K562 (cell line): Measurements from ENCODE around the gene PRSS23. TPM values are rescaled to one million over a fixed set of nuclear protein-coding genes. Genes with fewer than 3 reads are reported as not detected.

Experiments used
- ATAC-seq: fragments of 200-7000 bp; cut with Tn5 transposase; 3 replicates; pipeline ENCODE4 v1.9.1; 2020; ENCODE audit warnings: moderate library complexity
- BruUV-seq: library from RNA; stranded (reverse); fragments of 400-500 nt; replicated peaks from 2 replicates; lab custom pipeline; 2021; lab: Mats Ljungman, UMichigan
- CTCF ChIA-PET: fragments of 300-600 bp; formaldehyde crosslinking; extraction: SDS; loops from one replicate; lab custom pipeline; 2021; ENCODE audit warnings: low intra/inter-chr PET ratio; lab: Yijun Ruan, JAX
- POLR2A ChIA-PET: fragments of 300-600, 350-650 bp; sonication (Branson Sonifier 250); formaldehyde crosslinking; extraction: SDS; loops from one replicate; lab custom pipeline; 2021; ENCODE audit warnings: antibody characterized with exemption, inconsistent platforms; lab: Yijun Ruan, JAX
- DNase-seq, 4 experiments: peaks; one replicate each; pipeline versions ENCODE4 v3.0.0 to v3.0.0-alpha.2; 2011 to 2018; ENCODE audit warnings: low spot score in 3 of 4, mixed read lengths in 3 of 4; ENCODE audit errors: extremely low read depth in 1 of 4
- FAIRE-seq: peaks from 2 replicates; lab custom pipeline; 2011; peaks lifted over from hg19 to GRCh38; lab: Jason Lieb, UNC
- H2AFZ ChIP-seq: 2 replicates; pipeline ENCODE4 v1.6.0; 2011; ENCODE audit warnings: low read depth, low read length, control low read depth, inconsistent platforms
- H3K27ac ChIP-seq: fragments of 200-600 bp; 3 replicates; pipeline ENCODE4 v1.8.0; 2011; ENCODE audit warnings: low read depth, mild to moderate bottlenecking, control low read depth, inconsistent platforms, low read length, moderate library complexity, mixed read lengths; ENCODE audit errors: extremely low read depth
- H3K27me3 ChIP-seq, 2 experiments: fragments of 300-600 bp in 1 of 2; 2 replicates in 1 of 2; 3 replicates in 1 of 2; pipeline versions ENCODE4 v1.6.0 to v1.8.0; 2011; ENCODE audit warnings: inconsistent platforms in 2 of 2, low read length in 2 of 2, mild to moderate bottlenecking in 1 of 2, mixed read lengths in 1 of 2, moderate library complexity in 1 of 2; ENCODE audit not compliant: control insufficient read depth in 2 of 2, insufficient read depth in 2 of 2
- H3K36me3 ChIP-seq: fragments of 300-600 bp; 3 replicates; pipeline ENCODE4 v1.8.0; 2011; ENCODE audit warnings: mild to moderate bottlenecking, low read length, inconsistent platforms; ENCODE audit not compliant: control insufficient read depth, insufficient read depth
- H3K4me1 ChIP-seq, 2 experiments: fragments of 200-600 bp in 1 of 2; replicated peaks in 1 of 2; 2 replicates in 1 of 2; 3 replicates in 1 of 2; pipeline versions ENCODE4 v1.5.1 to v1.8.0; 2011; ENCODE audit warnings: inconsistent platforms in 2 of 2, low read length in 2 of 2, mild to moderate bottlenecking in 1 of 2, mixed read lengths in 1 of 2, moderate library complexity in 1 of 2; ENCODE audit not compliant: control insufficient read depth in 2 of 2, insufficient read depth in 2 of 2
- H3K4me2 ChIP-seq: 2 replicates; pipeline ENCODE4 v1.6.1; 2011; ENCODE audit warnings: low read length, control low read depth, inconsistent platforms, mixed read lengths; ENCODE audit not compliant: insufficient read depth
- H3K4me3 ChIP-seq: fragments of 200-600 bp; sonication (generic), shearing (Covaris generic); 2 replicates; pipeline ENCODE4 v1.5.1; 2016; ENCODE audit warnings: control low read depth, inconsistent platforms
- H3K79me2 ChIP-seq: fragments of 200-600 bp; 3 replicates; pipeline ENCODE4 v1.8.0; 2011; ENCODE audit warnings: low read length, inconsistent platforms; ENCODE audit not compliant: control insufficient read depth, insufficient read depth
- H3K9ac ChIP-seq, 2 experiments: 2 replicates each; pipeline versions ENCODE4 v1.6.0 to v1.6.1; 2011; ENCODE audit warnings: low read depth in 2 of 2, low read length in 2 of 2, control low read depth in 1 of 2, inconsistent platforms in 1 of 2, mild to moderate bottlenecking in 1 of 2, mixed read lengths in 1 of 2; ENCODE audit not compliant: insufficient read depth in 1 of 2
- H3K9me1 ChIP-seq: one replicate; pipeline ENCODE4 v1.6.0; 2011; ENCODE audit warnings: inconsistent platforms, mild to moderate bottlenecking, low read length, moderate library complexity; ENCODE audit not compliant: control insufficient read depth, insufficient read depth
- H3K9me3 ChIP-seq: replicated peaks from 2 replicates; pipeline ENCODE4 v1.5.1; 2011; ENCODE audit warnings: low read depth, low read length, inconsistent platforms; ENCODE audit not compliant: control insufficient read depth, insufficient read depth
- H4K20me1 ChIP-seq: replicated peaks from 2 replicates; pipeline ENCODE4 v1.6.1; 2011; ENCODE audit warnings: low read length, inconsistent platforms, mixed read lengths; ENCODE audit not compliant: control insufficient read depth, insufficient read depth
- BHLHE40 ChIP-seq: IDR thresholded peaks from 2 replicates; pipeline ENCODE4 v1.6.1; 2011; ENCODE audit warnings: low read length, improper control_type of control experiment
- CBFB ChIP-seq: sonication (generic); formaldehyde crosslinking; IDR thresholded peaks from 2 replicates; pipeline ENCODE4 v1.4.0; 2020; ENCODE audit warnings: mild to moderate bottlenecking, missing genetic modification reagents
- CREB3L1 ChIP-seq: fragments of 450-650 bp; IDR thresholded peaks from 2 replicates; pipeline ENCODE4 v1.6.1; 2014; ENCODE audit warnings: low read depth, mild to moderate bottlenecking, moderate library complexity, borderline replicate concordance
- ESRRB ChIP-seq: fragments of 250-450 bp; sonication (Bioruptor Pico); IDR thresholded peaks from 2 replicates; pipeline ENCODE4 v1.5.0; 2020; ENCODE audit warnings: mild to moderate bottlenecking, moderate library complexity, borderline replicate concordance
- ETV6 ChIP-seq, 3 experiments: fragments of 150-350 bp in 1 of 3; sonication (generic) in 1 of 3; formaldehyde crosslinking in 1 of 3; IDR thresholded peaks; 2 replicates each; pipeline versions ENCODE4 v1.6.1 to v1.8.0; 2014 to 2022; ENCODE audit warnings: borderline replicate concordance in 2 of 3, low read depth in 2 of 3, antibody characterized with exemption in 1 of 3, low read length in 1 of 3, mild to moderate bottlenecking in 1 of 3, missing genetic modification reagents in 1 of 3
- KAT8 ChIP-seq: fragments of 450-650 bp; IDR thresholded peaks from 2 replicates; pipeline ENCODE4 v1.6.1; 2016; ENCODE audit warnings: low read depth, mild to moderate bottlenecking
- MAFG ChIP-seq: fragments of 450-650 bp; conservative IDR thresholded peaks from 2 replicates; pipeline ENCODE4 v1.6.1; 2016; ENCODE audit warnings: missing genetic modification characterization, missing compliant biosample characterization
- NFE2L1 ChIP-seq: fragments of 450-650 bp; IDR thresholded peaks from 2 replicates; pipeline ENCODE4 v1.6.1; 2016; ENCODE audit warnings: missing genetic modification characterization, low read depth, mild to moderate bottlenecking, missing compliant biosample characterization, moderate library complexity, borderline replicate concordance
- NR0B1 ChIP-seq: fragments of 450-650 bp; IDR thresholded peaks from one replicate; pipeline ENCODE4 v1.6.1; 2018; ENCODE audit warnings: mild to moderate bottlenecking, moderate library complexity; ENCODE audit not compliant: partially characterized antibody
- U2AF2 ChIP-seq: fragments of 200-400 bp; formaldehyde crosslinking; optimal IDR thresholded peaks from 2 replicates; pipeline ENCODE3; 2017; ENCODE audit warnings: low read depth, mild to moderate bottlenecking, low read length
- ZNF780A ChIP-seq: fragments of 250-450 bp; sonication (Bioruptor Pico); IDR thresholded peaks from 2 replicates; pipeline ENCODE4 v1.5.0; 2021; ENCODE audit warnings: mild to moderate bottlenecking
- WGBS: fragments of 100-300 bp; shearing (Covaris generic); methylation state at CpG from one replicate; pipeline ENCODE4 v1.1.6; 2016; ENCODE audit warnings: low coverage, mixed read lengths; ENCODE audit not compliant: insufficient coverage; ENCODE audit errors: missing lambda C conversion rate; 5-methylcytosine and 5-hydroxymethylcytosine counted together
- in situ Hi-C: fragments of 300-500 bp; cut with MboI; formaldehyde crosslinking; loops from 4 replicates; pipeline ENCODE4 v1.15.0; 2018; ENCODE audit warnings: inconsistent platforms, mixed read lengths
- intact Hi-C: fragments of 100-400 bp; cut with micrococcal nuclease; formaldehyde crosslinking; loops from 2 replicates; pipeline ENCODE4 v1.14.2; 2022
- polyA plus RNA-seq, 8 experiments: library from polyadenylated mRNA; depleted of rRNA in 4 of 8; stranded (reverse) in 5 of 8; unstranded in 3 of 8; fragments of >200 nt; fragmentation: Nextera tagmentation in 2 of 8; fragmentation: Illumina TruSeq in 1 of 8; extraction: Ambion mirVana in 2 of 8; extraction: Trizol in 1 of 8; gene quantifications; 2 replicates each; pipeline versions ENCODE4 v1.2.1 to v1.2.3, GENCODE V29; 2011 to 2014; ENCODE audit warnings: inconsistent platforms in 1 of 8, missing spikeins in 1 of 8
- total RNA-seq, 7 experiments: library from RNA; depleted of rRNA in 6 of 7; stranded (reverse); fragments of >200 nt in 6 of 7; fragmentation: Illumina TruSeq in 2 of 7; extraction: Trizol in 2 of 7; gene quantifications; 2 replicates each; pipeline versions ENCODE4 v1.2.1 to v1.2.3, GENCODE V29; 2011 to 2021; ENCODE audit warnings: low replicate concordance in 1 of 7
- TF ChIP-seq, protein P1 (sequence below): sonication (generic); formaldehyde crosslinking; IDR thresholded peaks from 2 replicates; pipeline ENCODE4 v1.8.0; 2022; ENCODE audit warnings: mild to moderate bottlenecking, missing genetic modification reagents
- TF ChIP-seq, protein P2 (sequence below), 2 experiments: fragments of 450-650 bp in 1 of 2; sonication (generic) in 1 of 2; formaldehyde crosslinking in 1 of 2; IDR thresholded peaks in 1 of 2; conservative IDR thresholded peaks in 1 of 2; 2 replicates each; pipeline versions ENCODE4 v1.6.1 to v1.8.1; 2016 to 2023; ENCODE audit warnings: mild to moderate bottlenecking in 2 of 2, moderate library complexity in 2 of 2, inconsistent platforms in 1 of 2, missing genetic modification reagents in 1 of 2

Gene PRSS23
- total and polyA plus RNA-seq, 9 of the 15 experiments (the other 6 are each of a cell fraction or from before 2014, with no cell fraction given) = 0.04 to 0.51 (median 0.11) TPM; not detected in 2

GRCh38 chr11:86801364-86801763 is 1.0 kb downstream of the PRSS23 start:
- BruUV-seq = no TSS peak
- TF ChIP-seq BHLHE40 (no peak), CREB3L1 (no peak), KAT8 (no peak), U2AF2 (no peak), NR0B1 (no peak), MAFG (tag) (no peak), ETV6 (IDR thresholded peaks at IDR 0.05; ENCODE audit: borderline replicate concordance in 1 of 2, low read depth in 2 of 2, low read length in 1 of 2) (no peak), ETV6 (CRISPR knock-in tag; IDR thresholded peaks at IDR 0.05; ENCODE audit: borderline replicate concordance) (no peak), ZNF780A (CRISPR knock-in tag) (no peak), ESRRB (CRISPR knock-in tag) (no peak), CBFB (CRISPR knock-in tag) (no peak), NFE2L1 (no peak)
- TF ChIP-seq, protein P1, sequence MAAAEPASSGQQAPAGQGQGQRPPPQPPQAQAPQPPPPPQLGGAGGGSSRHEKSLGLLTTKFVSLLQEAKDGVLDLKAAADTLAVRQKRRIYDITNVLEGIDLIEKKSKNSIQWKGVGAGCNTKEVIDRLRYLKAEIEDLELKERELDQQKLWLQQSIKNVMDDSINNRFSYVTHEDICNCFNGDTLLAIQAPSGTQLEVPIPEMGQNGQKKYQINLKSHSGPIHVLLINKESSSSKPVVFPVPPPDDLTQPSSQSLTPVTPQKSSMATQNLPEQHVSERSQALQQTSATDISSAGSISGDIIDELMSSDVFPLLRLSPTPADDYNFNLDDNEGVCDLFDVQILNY (CRISPR knock-in tag) = no peak
- TF ChIP-seq, protein P2, sequence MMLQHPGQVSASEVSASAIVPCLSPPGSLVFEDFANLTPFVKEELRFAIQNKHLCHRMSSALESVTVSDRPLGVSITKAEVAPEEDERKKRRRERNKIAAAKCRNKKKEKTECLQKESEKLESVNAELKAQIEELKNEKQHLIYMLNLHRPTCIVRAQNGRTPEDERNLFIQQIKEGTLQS (IDR thresholded peaks at IDR 0.05) = no peak
- TF ChIP-seq, protein P2 (CRISPR knock-in tag; conservative IDR thresholded peaks at IDR 0.05) = no peak
- H3K27me3 ChIP-seq = peaks cover 14 to 27% of the 10 kb centered on the region in 2 experiments
- H2AFZ ChIP-seq = no peak overlapping the region
- H3K4me3 ChIP-seq = no peak overlapping the region
- DNase-seq (no peak), FAIRE-seq (no peak), ATAC-seq (no peak)
- peaks cover 0 to 13% of the 10 kb centered on the region in 2 experiments; a peak in 2 of 5 replicates for H3K4me1 ChIP-seq
- no peaks in the 10 kb centered on the region for H3K9me3 ChIP-seq
- H3K9ac ChIP-seq = no peak overlapping the region
- H3K79me2 ChIP-seq = no peaks in the 10 kb centered on the region
- no peaks in the 10 kb centered on the region for H3K36me3 ChIP-seq
- CTCF ChIA-PET = no interaction called here
- no peak overlapping the region for H3K27ac ChIP-seq
- POLR2A ChIA-PET = no interaction called here
- in situ Hi-C loops (no loop called here), intact Hi-C loops (no loop called here)
- no peaks in the 10 kb centered on the region for H3K9me1 ChIP-seq
- WGBS = 3% methylated on average over 2 of the region's 2 CpGs
- no peaks in the 10 kb centered on the region for H4K20me1 ChIP-seq
- H3K4me2 ChIP-seq = no peak overlapping the region
